ENCODE results near the gene PDPN.

GRCh38 chr1:13573586-13573985 lies 10.0 kb upstream of the PDPN start:
- no peak for TF ChIP-seq CTCF (IDR thresholded peaks at IDR 0.05)
- TF ChIP-seq POLR2A (IDR thresholded peaks at IDR 0.05) = no peak
